WERI-Rb-1 (cell line): ENCODE results near the gene PRKAG2.

Experiments used
- DNase-seq: peaks from one replicate; pipeline ENCODE4 v3.0.0-alpha.2; 2020
- H3K27ac ChIP-seq: fragments of 250-450 bp; sonication (Bioruptor Pico); 2 replicates; pipeline ENCODE4 v1.5.1; 2020; ENCODE audit warnings: mild to moderate bottlenecking, moderate library complexity
- H3K27me3 ChIP-seq: fragments of 250-450 bp; sonication (Bioruptor Pico); 2 replicates; pipeline ENCODE4 v1.5.1; 2021; ENCODE audit warnings: mild to moderate bottlenecking, low read depth, moderate library complexity; ENCODE audit not compliant: insufficient read depth, severe bottlenecking
- H3K36me3 ChIP-seq: fragments of 250-450 bp; sonication (Bioruptor Pico); 2 replicates; pipeline ENCODE4 v1.5.1; 2020; ENCODE audit warnings: mild to moderate bottlenecking, moderate library complexity
- H3K4me3 ChIP-seq: 2 replicates; pipeline ENCODE4 v1.5.1; 2011; ENCODE audit warnings: low read depth, mild to moderate bottlenecking, control low read depth, low read length
- H3K9me3 ChIP-seq: fragments of 250-450 bp; sonication (Bioruptor Pico); 2 replicates; pipeline ENCODE4 v1.5.1; 2021; ENCODE audit warnings: mild to moderate bottlenecking, moderate library complexity; ENCODE audit not compliant: severe bottlenecking
- CTCF ChIP-seq: IDR thresholded peaks from 2 replicates; pipeline ENCODE4 v1.5.1; 2011; ENCODE audit warnings: low read depth, mild to moderate bottlenecking, control low read depth, inconsistent platforms, low read length

Gene PRKAG2

GRCh38 chr7:151702961-151703360, 174.0 kb downstream of the PRKAG2 start:
- Histone ChIP-seq H3K4me3 (no peak overlapping the region), H3K27me3 (no peaks in the 10 kb centered on the region), H3K36me3 (no peaks in the 10 kb centered on the region), H3K27ac (no peak overlapping the region), H3K9me3 (no peaks in the 10 kb centered on the region)
- no peak for DNase-seq
- TF ChIP-seq CTCF, result no peak

DNA sequence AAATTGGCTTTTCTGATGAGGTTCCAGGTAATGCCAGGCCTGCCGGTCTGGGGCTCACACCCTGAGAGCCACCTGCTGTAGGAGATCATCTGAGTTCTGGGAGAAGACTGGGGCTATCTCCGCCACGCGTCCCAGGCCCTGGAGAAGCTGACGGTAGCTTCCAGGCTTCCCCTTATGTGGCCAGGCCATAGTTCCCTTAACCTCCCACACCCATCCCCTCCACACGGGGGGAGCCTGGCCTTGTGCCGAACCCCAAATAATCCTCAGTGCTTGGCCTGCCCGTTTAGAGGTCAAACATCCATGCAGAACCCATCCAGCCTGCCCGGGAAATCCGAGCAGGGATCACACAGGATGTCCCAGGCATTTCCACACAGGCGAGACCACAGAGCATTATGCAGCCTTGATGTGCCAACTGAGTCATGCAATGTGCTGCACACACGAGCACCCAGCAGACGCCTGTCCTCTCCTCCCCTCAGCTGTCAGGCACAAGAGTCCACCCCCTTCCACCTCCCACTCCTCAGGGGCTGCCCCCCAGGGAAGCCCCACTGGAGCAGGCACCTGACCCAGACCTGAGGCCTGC, 176.2 kb downstream of the PRKAG2 start:
- no peak overlapping the region for H3K4me3 ChIP-seq

GRCh38 chr7:151699928-151700319, 177.0 kb downstream of the PRKAG2 start:
- DNase-seq, result no peak
- no peaks in the 10 kb centered on the region for H3K27me3 ChIP-seq
- H3K4me3 ChIP-seq, result no peak overlapping the region
- no peaks in the 10 kb centered on the region for H3K36me3 ChIP-seq
- no peaks in the 10 kb centered on the region for H3K9me3 ChIP-seq
- no peak overlapping the region for H3K27ac ChIP-seq
- TF ChIP-seq CTCF, result no peak

More for the DNA sequence above, 176.2 kb downstream of the PRKAG2 start:
- no peak for DNase-seq
- no peak for TF ChIP-seq CTCF
- Histone ChIP-seq H3K36me3 (no peaks in the 10 kb centered on the region), H3K27me3 (no peaks in the 10 kb centered on the region), H3K9me3 (no peaks in the 10 kb centered on the region), H3K27ac (no peak overlapping the region)

DNA sequence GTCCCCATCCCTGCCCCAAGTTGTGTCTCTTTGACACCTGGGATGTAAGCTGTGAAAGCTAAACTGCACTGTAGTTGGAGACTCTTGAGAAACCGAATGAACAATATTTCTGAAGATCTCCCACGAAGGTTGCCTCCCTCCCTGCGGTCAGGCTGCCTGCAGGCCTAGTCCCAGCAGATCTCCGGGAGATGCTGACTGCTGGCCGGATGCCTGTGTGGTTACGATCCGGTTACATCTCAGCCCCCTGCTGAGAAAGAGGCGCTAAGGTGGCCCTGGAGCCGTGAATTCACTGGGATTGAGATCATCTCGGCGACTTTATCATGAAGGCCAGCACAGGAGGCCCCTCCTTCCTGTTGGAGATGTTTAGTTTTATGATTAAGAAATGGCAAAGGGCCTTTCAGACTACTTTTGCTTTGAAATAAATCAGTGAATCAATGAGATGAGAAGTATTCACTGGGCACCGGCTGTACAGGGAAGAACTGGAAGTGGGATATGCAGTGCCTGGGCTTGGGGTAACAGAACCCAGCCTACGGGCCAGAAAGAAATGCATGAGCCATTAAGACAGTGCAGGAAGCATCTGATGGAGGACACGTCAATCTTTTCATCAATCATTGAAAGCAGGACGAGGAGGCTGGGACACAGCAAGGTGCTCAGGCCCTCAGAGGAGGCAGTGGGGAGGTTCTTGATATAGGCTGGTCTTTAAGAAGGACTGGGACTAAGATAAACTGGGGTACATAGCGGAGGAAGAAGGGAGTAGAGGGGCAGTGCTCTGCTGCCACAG, 177.6 kb downstream of the PRKAG2 start:
- no peak overlapping the region for H3K27ac ChIP-seq

GRCh38 chr7:151697942-151698341, 179.0 kb downstream of the PRKAG2 start:
- Histone ChIP-seq H3K9me3 (no peaks in the 10 kb centered on the region), H3K27ac (no peak overlapping the region), H3K36me3 (no peaks in the 10 kb centered on the region), H3K27me3 (no peaks in the 10 kb centered on the region), H3K4me3 (no peak overlapping the region)
- TF ChIP-seq CTCF, result no peak
- no peak for DNase-seq

More for the DNA sequence above, 177.6 kb downstream of the PRKAG2 start:
- Histone ChIP-seq H3K27me3 (no peaks in the 10 kb centered on the region), H3K9me3 (no peaks in the 10 kb centered on the region), H3K4me3 (no peak overlapping the region), H3K36me3 (no peaks in the 10 kb centered on the region)
- no peak for TF ChIP-seq CTCF
- DNase-seq, result no peak

GRCh38 chr7:151697515-151697895, 179.4 kb downstream of the PRKAG2 start:
- no peaks in the 10 kb centered on the region for H3K9me3 ChIP-seq
- no peaks in the 10 kb centered on the region for H3K36me3 ChIP-seq
- no peaks in the 10 kb centered on the region for H3K27me3 ChIP-seq
- H3K27ac ChIP-seq, result no peak overlapping the region
- DNase-seq, result no peak
- no peak for TF ChIP-seq CTCF
- H3K4me3 ChIP-seq, result no peak overlapping the region
